Neural crest cell (in vitro differentiated cells): ENCODE measurements around the gene NAV2. TPM values are rescaled to one million over a fixed set of nuclear protein-coding genes. Genes with fewer than 3 reads are reported as not detected.

ENCODE experiments used
- DNase-seq: peaks from one replicate; pipeline ENCODE4 v3.0.0; 2021; ENCODE audit warnings: low read depth, mixed read lengths, low spot score
- H3K27ac Mint-ChIP-seq: one replicate; pipeline ENCODE4 v1.8.0; 2021; ENCODE audit warnings: mild to moderate bottlenecking, mixed read lengths; ENCODE audit not compliant: unreplicated experiment
- H3K27me3 Mint-ChIP-seq: 2 replicates; pipeline ENCODE4 v1.8.0; 2021; ENCODE audit warnings: low read depth, mild to moderate bottlenecking, mixed read lengths
- H3K36me3 Mint-ChIP-seq: 2 replicates; pipeline ENCODE4 v1.8.0; 2021; ENCODE audit warnings: low read depth, mild to moderate bottlenecking, mixed read lengths
- H3K4me1 Mint-ChIP-seq: 2 replicates; pipeline ENCODE4 v1.8.0; 2021; ENCODE audit warnings: mixed read lengths
- H3K4me3 Mint-ChIP-seq: one replicate; pipeline ENCODE4 v1.8.0; 2021; ENCODE audit warnings: mild to moderate bottlenecking, mixed read lengths
- H3K9me3 Mint-ChIP-seq: 2 replicates; pipeline ENCODE4 v1.8.0; 2021; ENCODE audit warnings: mixed read lengths
- total RNA-seq: library from RNA; stranded (reverse); gene quantifications from 2 replicates; pipeline ENCODE4 v1.2.1, GENCODE V29; 2021
- TF ChIP-seq, protein P1 (sequence below): fragments of 200-600 bp; sonication (generic); conservative IDR thresholded peaks from 2 replicates; pipeline ENCODE4 v1.5.0; 2021; ENCODE audit warnings: antibody characterized with exemption, mild to moderate bottlenecking

Gene NAV2
- total RNA-seq, 1 donor from 2014 or later = 14.1 TPM

DNA sequence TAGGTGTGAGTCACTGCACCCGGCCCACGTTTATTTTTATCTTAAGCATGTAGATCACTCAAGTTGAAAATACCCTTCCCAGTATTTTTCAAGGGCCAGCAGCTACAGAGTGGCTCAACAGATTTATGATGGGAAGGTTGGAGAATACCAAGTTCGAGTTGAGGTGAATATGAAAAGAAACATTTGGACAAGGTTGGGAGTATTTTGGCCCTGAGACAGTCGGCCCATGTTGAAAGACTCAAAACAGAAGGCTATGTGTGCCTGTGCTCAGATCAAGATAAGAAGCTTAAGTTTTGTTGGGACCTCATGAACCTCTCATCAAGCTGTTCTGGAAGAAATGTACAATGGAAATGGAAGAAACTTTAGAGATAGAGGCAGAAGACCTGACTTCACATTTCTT is 248.6 kb downstream of the NAV2 start:
- Mint-ChIP-seq H3K4me1 (no peaks in the 10 kb centered on the region), H3K27ac (no peak overlapping the region), H3K4me3 (no peak overlapping the region), H3K36me3 (peaks cover 4% of the 10 kb centered on the region), H3K9me3 (no peaks in the 10 kb centered on the region), H3K27me3 (no peaks in the 10 kb centered on the region)
- no peak for DNase-seq
- TF ChIP-seq, protein P1, sequence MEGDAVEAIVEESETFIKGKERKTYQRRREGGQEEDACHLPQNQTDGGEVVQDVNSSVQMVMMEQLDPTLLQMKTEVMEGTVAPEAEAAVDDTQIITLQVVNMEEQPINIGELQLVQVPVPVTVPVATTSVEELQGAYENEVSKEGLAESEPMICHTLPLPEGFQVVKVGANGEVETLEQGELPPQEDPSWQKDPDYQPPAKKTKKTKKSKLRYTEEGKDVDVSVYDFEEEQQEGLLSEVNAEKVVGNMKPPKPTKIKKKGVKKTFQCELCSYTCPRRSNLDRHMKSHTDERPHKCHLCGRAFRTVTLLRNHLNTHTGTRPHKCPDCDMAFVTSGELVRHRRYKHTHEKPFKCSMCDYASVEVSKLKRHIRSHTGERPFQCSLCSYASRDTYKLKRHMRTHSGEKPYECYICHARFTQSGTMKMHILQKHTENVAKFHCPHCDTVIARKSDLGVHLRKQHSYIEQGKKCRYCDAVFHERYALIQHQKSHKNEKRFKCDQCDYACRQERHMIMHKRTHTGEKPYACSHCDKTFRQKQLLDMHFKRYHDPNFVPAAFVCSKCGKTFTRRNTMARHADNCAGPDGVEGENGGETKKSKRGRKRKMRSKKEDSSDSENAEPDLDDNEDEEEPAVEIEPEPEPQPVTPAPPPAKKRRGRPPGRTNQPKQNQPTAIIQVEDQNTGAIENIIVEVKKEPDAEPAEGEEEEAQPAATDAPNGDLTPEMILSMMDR = no peak

DNA sequence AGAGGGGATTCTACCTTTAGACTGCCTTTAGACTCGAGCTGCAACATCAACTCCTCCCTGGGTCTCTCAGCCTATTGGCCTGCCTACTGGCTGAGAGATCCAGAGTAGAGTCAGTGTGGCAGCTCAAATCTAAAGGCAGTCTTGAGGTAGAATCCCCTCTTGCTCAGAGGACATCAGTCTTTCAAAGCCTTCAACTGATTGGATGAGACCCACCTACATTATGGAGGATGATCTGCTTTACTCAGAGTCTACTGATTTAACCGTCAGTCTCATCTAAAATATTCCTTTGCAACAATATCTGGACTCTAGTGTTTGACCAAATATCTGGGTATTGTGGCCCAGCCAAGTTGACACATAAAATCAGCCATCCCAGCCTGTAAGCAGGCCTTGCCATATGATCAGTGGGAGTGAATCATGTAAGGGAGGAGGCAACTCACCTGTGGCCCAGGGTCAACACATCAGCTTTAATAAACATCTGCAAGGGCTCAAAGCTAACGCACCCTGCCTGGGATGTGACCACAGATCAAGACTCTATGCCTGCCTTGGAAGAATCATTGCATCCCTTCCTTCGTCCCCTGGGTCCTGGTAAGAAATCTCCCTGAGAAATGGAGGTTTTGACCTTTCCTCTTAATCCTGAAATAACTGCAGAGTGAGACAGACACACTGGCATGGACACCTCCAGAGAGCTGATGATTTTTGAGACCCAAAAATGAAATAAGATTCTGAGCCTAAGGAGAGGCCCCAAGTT is 249.6 kb downstream of the NAV2 start:
- H3K36me3 Mint-ChIP-seq = peaks cover 8% of the 10 kb centered on the region
- H3K27ac Mint-ChIP-seq = no peak overlapping the region
- DNase-seq = no peak
- TF ChIP-seq, protein P1 = no peak
- no peaks in the 10 kb centered on the region for H3K27me3 Mint-ChIP-seq
- no peak overlapping the region for H3K4me3 Mint-ChIP-seq
- H3K4me1 Mint-ChIP-seq = no peaks in the 10 kb centered on the region
- no peaks in the 10 kb centered on the region for H3K9me3 Mint-ChIP-seq

- Mint-ChIP-seq H3K27ac (no peak overlapping the region), H3K36me3 (peaks cover 8% of the 10 kb centered on the region), H3K9me3 (no peaks in the 10 kb centered on the region), H3K4me3 (no peak overlapping the region), H3K27me3 (no peaks in the 10 kb centered on the region), H3K4me1 (no peaks in the 10 kb centered on the region)
- no peak for DNase-seq
- TF ChIP-seq, protein P1 = no peak
Observed at GRCh38 chr11:19962801-19963175, 250.2 kb downstream of the NAV2 start.

- TF ChIP-seq, protein P1 = no peak
- Mint-ChIP-seq H3K9me3 (no peaks in the 10 kb centered on the region), H3K36me3 (peaks cover 8% of the 10 kb centered on the region), H3K27ac (no peak overlapping the region), H3K4me3 (no peak overlapping the region), H3K4me1 (no peaks in the 10 kb centered on the region), H3K27me3 (no peaks in the 10 kb centered on the region)
- DNase-seq = no peak
Observed at GRCh38 chr11:19963697-19964387, 251.2 kb downstream of the NAV2 start.

GRCh38 chr11:19966441-19966840 is 253.8 kb downstream of the NAV2 start:
- Mint-ChIP-seq H3K27me3 (no peaks in the 10 kb centered on the region), H3K4me3 (no peak overlapping the region)

More at GRCh38 chr11:19966441-19966840, 253.8 kb downstream of the NAV2 start:
- no peak for DNase-seq
- Mint-ChIP-seq H3K27ac (no peak overlapping the region), H3K4me1 (no peaks in the 10 kb centered on the region), H3K9me3 (no peaks in the 10 kb centered on the region), H3K36me3 (peaks cover 8% of the 10 kb centered on the region)
- TF ChIP-seq, protein P1 = no peak
